Activated CD4-positive, alpha-beta T cell treated with anti-CD3 and anti-CD28 coated beads, Interleukin-2, amount 50 U/mL, for 48 hours (primary cell): ENCODE results near the gene ACIN1.

Experiments
- DNase-seq, 2 experiments: peaks; one replicate each; pipeline ENCODE4 v3.0.0-alpha.2; 2020

ACIN1 gene

DNA sequence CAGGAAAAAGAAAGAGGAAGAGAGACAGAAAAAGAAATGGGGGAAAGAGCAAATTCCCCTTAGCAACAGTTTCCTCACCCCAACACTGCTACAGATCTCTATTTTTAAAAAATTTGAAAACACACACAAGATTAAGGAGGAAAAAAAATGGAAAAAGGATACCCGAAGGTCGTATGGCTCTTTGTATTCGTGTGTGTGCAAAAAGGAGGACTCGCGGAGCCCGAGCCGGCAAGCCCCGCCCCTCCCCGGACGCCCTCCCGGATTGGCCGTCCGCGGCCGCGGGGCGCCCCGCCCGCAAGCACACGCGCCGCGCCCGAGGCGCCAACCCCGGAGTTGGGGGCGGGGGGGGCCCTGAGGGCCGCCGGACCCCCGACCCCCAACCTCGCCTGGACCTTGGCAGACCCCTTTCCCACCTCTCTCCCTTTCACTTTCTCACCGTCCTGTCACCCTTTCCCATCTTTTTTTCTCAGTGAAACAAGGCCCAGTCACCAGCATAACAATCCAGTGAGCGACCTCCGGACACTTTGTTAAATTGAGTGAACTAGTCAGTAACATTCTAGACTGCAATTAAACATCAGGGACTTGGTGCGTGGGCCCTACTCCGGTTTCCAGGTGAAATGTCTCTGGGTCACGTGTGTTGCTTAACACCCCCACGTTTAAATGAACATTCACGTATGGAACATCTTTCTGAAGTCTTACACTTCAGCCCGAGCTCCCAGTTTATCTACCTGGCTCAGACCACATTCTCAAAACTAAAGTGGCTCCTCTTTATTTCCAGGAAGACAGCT, 84.8 kb downstream of the ACIN1 start, which contains the start of gene C14orf93:
TSS of gene C14orf93 (minus strand) at position 205 of the 788 bp plus-strand sequence. CDS start 11,120 bp downstream, outside the sequence.
- peak; percentile 86 to 89 for DNase-seq

DNA sequence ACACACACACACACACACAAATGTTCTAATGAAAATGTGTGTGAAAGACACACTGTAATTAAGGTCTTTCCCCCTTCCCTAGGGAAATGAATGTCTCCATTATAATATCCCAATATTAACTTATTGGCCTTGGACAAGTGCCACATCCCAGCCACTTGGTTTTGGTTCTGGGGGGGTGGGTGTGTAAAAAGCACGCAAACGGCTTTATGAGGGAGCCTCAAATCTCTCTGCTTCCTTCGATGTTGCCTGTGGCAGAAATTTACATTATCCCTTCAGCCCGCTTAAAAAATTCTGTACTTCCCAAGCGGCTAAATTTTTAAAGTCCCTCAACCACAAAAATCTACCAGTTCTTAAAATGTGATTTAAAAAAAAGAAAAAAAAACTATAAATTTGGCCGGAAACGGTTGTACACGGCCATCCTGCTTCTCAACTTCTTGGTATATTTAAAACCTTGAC, 85.4 kb downstream of the ACIN1 start:
- no peak for DNase-seq

DNA sequence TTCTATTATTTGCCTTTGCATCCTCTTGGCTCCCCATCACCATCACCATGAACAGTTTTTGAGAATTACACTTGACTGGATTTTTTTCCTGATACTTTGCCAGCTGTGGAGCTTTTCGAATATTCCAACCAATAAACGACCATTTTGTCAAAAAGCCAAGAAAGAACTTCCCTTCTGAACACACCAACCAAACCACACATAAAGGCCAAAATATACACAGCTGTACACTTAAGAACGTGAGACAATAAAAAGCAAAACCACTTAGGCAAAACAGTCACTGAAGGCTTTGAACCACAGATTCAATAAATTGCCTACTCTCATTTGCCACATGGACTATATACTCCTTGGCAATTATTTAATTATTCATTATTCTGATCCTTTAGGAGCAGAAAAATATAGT, 86.1 kb downstream of the ACIN1 start:
- DNase-seq: no peak
